ENCODE data around the gene AP1S1. TPM values are rescaled to one million over a fixed set of nuclear protein-coding genes. Genes with fewer than 3 reads are reported as not detected.

Gene AP1S1
- total and polyA plus RNA-seq, 2 of the 13 experiments (the other 11 are each of a cell fraction or from before 2014, with no cell fraction given): 57.5 to 68.1 TPM

- no peak for TF ChIP-seq ZNF776 (CRISPR knock-in tag; IDR thresholded peaks at IDR 0.05)
- no peak for TF ChIP-seq ZSCAN21 (CRISPR knock-in tag; IDR thresholded peaks at IDR 0.05; ENCODE audit: borderline replicate concordance)
- no peak for TF ChIP-seq LRRFIP1 (CRISPR knock-in tag; conservative IDR thresholded peaks at IDR 0.05)
- TF ChIP-seq TMF1 (CRISPR knock-in tag; IDR thresholded peaks at IDR 0.05; ENCODE audit: low read depth): 0 out of 2 replicates have a peak, but pooled peaks have one; percentile 8
- TF ChIP-seq ZNF773 (CRISPR knock-in tag; IDR thresholded peaks at IDR 0.05; ENCODE audit: borderline replicate concordance): no peak
- TF ChIP-seq CBX2 (IDR thresholded peaks at IDR 0.05; ENCODE audit: low read depth, low read length): no peak
- no peak for TF ChIP-seq CBX2 (CRISPR knock-in tag; IDR thresholded peaks at IDR 0.05; ENCODE audit: low read depth)
- TF ChIP-seq ZNF3 (CRISPR knock-in tag; IDR thresholded peaks at IDR 0.05): no peak
- no peak for TF ChIP-seq IRX3 (CRISPR knock-in tag; IDR thresholded peaks at IDR 0.05; ENCODE audit: borderline replicate concordance, low read depth)
- no peak for TF ChIP-seq HINFP (CRISPR knock-in tag; IDR thresholded peaks at IDR 0.05; ENCODE audit: low read depth)
- no peak for TF ChIP-seq ZNF451 (CRISPR knock-in tag; IDR thresholded peaks at IDR 0.05)
- TF ChIP-seq ZNF121 (CRISPR knock-in tag; IDR thresholded peaks at IDR 0.05): peak; percentile 67; the same call in 1 of the 2 replicates
- TF ChIP-seq SATB2 (CRISPR knock-in tag; IDR thresholded peaks at IDR 0.05): no peak
- no peak for TF ChIP-seq MZF1 (CRISPR knock-in tag; IDR thresholded peaks at IDR 0.05; ENCODE audit: borderline replicate concordance)
- peak; percentile 82; the same call in 1 of the 2 replicates for TF ChIP-seq SOX5 (CRISPR knock-in tag; IDR thresholded peaks at IDR 0.05; ENCODE audit: borderline replicate concordance)
- TF ChIP-seq DDIT3 (CRISPR knock-in tag; IDR thresholded peaks at IDR 0.05): no peak
- TF ChIP-seq ARID5B (CRISPR knock-in tag; IDR thresholded peaks at IDR 0.05): peak; percentile 77
- no peak for TF ChIP-seq SMAD3 (CRISPR knock-in tag; IDR thresholded peaks at IDR 0.05)
These were observed 29.8 kb upstream of the AP1S1 start (continued) for GRCh38 chr7:101124376-101125056.

All from HepG2 (cell line).